Measurements from ENCODE around the gene KPRP. TPM values are rescaled to one million over a fixed set of nuclear protein-coding genes. Genes with fewer than 3 reads are reported as not detected.

KPRP gene
- total RNA-seq: not detected
- under 1 TPM in 1 of 3 donors, not detected in 2; 0.30 TPM for polyA plus RNA-seq
- long read RNA-seq, donor 1: 0 reads
- long read RNA-seq, donor 2: 0 reads
- long read RNA-seq, donor 3: 0 reads
- long read RNA-seq, donor 4: 0 reads
- long read RNA-seq, donor 5: 0 reads
- long read RNA-seq, donor 6: 0 reads
- long read RNA-seq, donor 7: 0 reads
- long read RNA-seq, donor 8: 0 reads
- long read RNA-seq, donor 9: 0 reads
- long read RNA-seq, donor 10: 0 reads

GRCh38 chr1:152757747-152758146 lies at the start of gene KPRP:
Gene KPRP (plus strand): TSS chr1:152758025. CDS start chr1:152759589, 1,564 bp downstream.
- Histone ChIP-seq H3K27me3 (peaks cover 0 to 23% (median 0%) of the 10 kb centered on the region in 3 donors), H3K9me3 (no peaks in the 10 kb centered on the region), H3K4me1 (no peaks in the 10 kb centered on the region), H3K27ac (no peak within 1 kb of the TSS), H3K36me3 (no peaks in the 10 kb centered on the region), H3K4me3 (no peak within 1 kb of the TSS)
- DNase-seq: no peak
- TF ChIP-seq POLR2A (IDR thresholded peaks at IDR 0.05) (no peak), CTCF (IDR thresholded peaks at IDR 0.05) (no peak), POLR2AphosphoS5 (IDR thresholded peaks at IDR 0.05) (no peak), EP300 (IDR thresholded peaks at IDR 0.05) (no peak)
- intact Hi-C loops (cut with DNase I; ENCODE audit: low total_unique reads): no loop called here
- 65 to 73% (median 68%) methylated on average over 6 of the region's 6 CpGs for WGBS, 5 donors

GRCh38 chr1:152718238-152718637 lies 39.6 kb upstream of the KPRP start:
- Histone ChIP-seq H3K9me3 (peaks cover 0 to 13% (median 8%) of the 10 kb centered on the region in 4 donors), H3K4me1 (no peaks in the 10 kb centered on the region), H3K27ac (no peak overlapping the region), H3K36me3 (no peaks in the 10 kb centered on the region), H3K27me3 (peaks cover 0 to 10% (median 0%) of the 10 kb centered on the region in 3 donors), H3K4me3 (no peak overlapping the region)
- intact Hi-C loops (cut with DNase I; ENCODE audit: low total_unique reads): no loop called here
- DNase-seq: no peak
- TF ChIP-seq POLR2A (IDR thresholded peaks at IDR 0.05) (no peak), EP300 (IDR thresholded peaks at IDR 0.05) (no peak)

GRCh38 chr1:152725261-152725660 lies 32.6 kb upstream of the KPRP start:
- H3K36me3 ChIP-seq: no peaks in the 10 kb centered on the region
- no peak overlapping the region for H3K4me3 ChIP-seq
- intact Hi-C loops (cut with DNase I; ENCODE audit: low total_unique reads): no loop called here
- TF ChIP-seq POLR2AphosphoS5 (IDR thresholded peaks at IDR 0.05) (no peak), CTCF (IDR thresholded peaks at IDR 0.05) (no peak), EP300 (IDR thresholded peaks at IDR 0.05) (no peak), POLR2A (IDR thresholded peaks at IDR 0.05) (no peak)
- H3K27me3 ChIP-seq: peaks cover 0 to 5% (median 0%) of the 10 kb centered on the region in 3 donors
- H3K9me3 ChIP-seq: no peaks in the 10 kb centered on the region
- H3K4me1 ChIP-seq: no peaks in the 10 kb centered on the region
- no peak for DNase-seq
- H3K27ac ChIP-seq: no peak overlapping the region

- no peaks in the 10 kb centered on the region for H3K4me1 ChIP-seq
- DNase-seq: no peak
- H3K36me3 ChIP-seq: no peaks in the 10 kb centered on the region
- H3K27ac ChIP-seq: no peak overlapping the region
- TF ChIP-seq CTCF (IDR thresholded peaks at IDR 0.05) (no peak), EP300 (IDR thresholded peaks at IDR 0.05) (no peak), POLR2A (IDR thresholded peaks at IDR 0.05) (no peak), POLR2AphosphoS5 (IDR thresholded peaks at IDR 0.05) (no peak)
- no peaks in the 10 kb centered on the region for H3K9me3 ChIP-seq
- no peak overlapping the region for H3K4me3 ChIP-seq
- intact Hi-C loops (cut with DNase I; ENCODE audit: low total_unique reads): no loop called here
- H3K27me3 ChIP-seq: peaks cover 0 to 5% (median 0%) of the 10 kb centered on the region in 3 donors
- WGBS, 5 donors: 71 to 92% (median 82%) methylated on average over 1 of the region's 1 CpG
Measured at GRCh38 chr1:152728986-152729385, 28.8 kb upstream of the KPRP start.

- Histone ChIP-seq H3K4me3 (no peak overlapping the region), H3K27me3 (peaks cover 0 to 7% (median 0%) of the 10 kb centered on the region in 3 donors), H3K4me1 (no peaks in the 10 kb centered on the region), H3K9me3 (no peaks in the 10 kb centered on the region), H3K36me3 (no peaks in the 10 kb centered on the region), H3K27ac (no peak overlapping the region)
- TF ChIP-seq POLR2AphosphoS5 (IDR thresholded peaks at IDR 0.05): no peak
- TF ChIP-seq CTCF (IDR thresholded peaks at IDR 0.05): no peak
- no peak for TF ChIP-seq EP300 (IDR thresholded peaks at IDR 0.05)
- TF ChIP-seq POLR2A (IDR thresholded peaks at IDR 0.05): no peak
- WGBS, 5 donors: 14 to 38% (median 25%) methylated on average over 1 of the region's 1 CpG
- DNase-seq: no peak
- intact Hi-C loops (cut with DNase I; ENCODE audit: low total_unique reads): no loop called here
Measured at GRCh38 chr1:152735648-152736047, 22.2 kb upstream of the KPRP start.

Measured in stomach (tissue), 19 donors.